Gastroesophageal sphincter (tissue), 4 donors: ENCODE results near the gene CLEC4D. TPM values are rescaled to one million over a fixed set of nuclear protein-coding genes. Genes with fewer than 3 reads are reported as not detected.

Experiments
- ATAC-seq: fragments of 150-250 bp; one replicate; pipeline ENCODE4 v1.9.1; 2016; ENCODE audit warnings: mild to moderate bottlenecking, moderate library complexity
- H3K27ac ChIP-seq, 4 donors: fragments of 200-600 bp; sonication (generic) in 3 of 4; 1 replicate in 3 of 4; 2 replicates in 1 of 4; pipeline ENCODE4 v1.5.1; 2016 to 2019
- H3K27me3 ChIP-seq: fragments of 200-600 bp; sonication (generic); one replicate; pipeline ENCODE4 v1.5.1; 2019
- H3K36me3 ChIP-seq, 2 donors: fragments of 200-600 bp; sonication (generic); one replicate each; pipeline ENCODE4 v1.5.1; 2019; ENCODE audit warnings: control low read depth in 1 of 2
- H3K4me1 ChIP-seq, 3 donors: fragments of 200-600 bp; sonication (generic); 1 replicate in 2 of 3; 2 replicates in 1 of 3; pipeline ENCODE4 v1.5.1; 2016 to 2019; ENCODE audit warnings: control low read depth in 2 of 3
- H3K4me3 ChIP-seq, 2 donors: fragments of 200-600 bp; sonication (generic); one replicate each; pipeline ENCODE4 v1.5.1; 2019; ENCODE audit warnings: mild to moderate bottlenecking in 1 of 2, moderate library complexity in 1 of 2
- H3K9me3 ChIP-seq, 3 donors: fragments of 200-600 bp; sonication (generic); one replicate each; pipeline ENCODE4 v1.5.1; 2017 to 2019; ENCODE audit warnings: control low read depth in 2 of 3
- EP300 ChIP-seq: sonication (generic); formaldehyde crosslinking; IDR thresholded peaks from one replicate; pipeline ENCODE4 v1.6.1; 2017; ENCODE audit warnings: antibody characterized with exemption, mild to moderate bottlenecking
- POLR2A ChIP-seq, 2 donors: fragments of 450-650 bp; IDR thresholded peaks; one replicate each; pipeline ENCODE4 v1.6.1; 2017; ENCODE audit warnings: antibody characterized with exemption in 2 of 2, mild to moderate bottlenecking in 2 of 2, moderate library complexity in 1 of 2
- POLR2AphosphoS5 ChIP-seq: sonication (generic); formaldehyde crosslinking; IDR thresholded peaks from one replicate; pipeline ENCODE4 v1.6.1; 2017; ENCODE audit warnings: antibody characterized with exemption
- WGBS, 2 donors: methylation state at CpG; one replicate each; pipeline ENCODE4 v1.1.5; 2018; ENCODE audit warnings: low coverage in 1 of 2; 5-methylcytosine and 5-hydroxymethylcytosine counted together
- total RNA-seq, 4 donors: library from RNA; depleted of rRNA; stranded (reverse); fragments of >200 nt; gene quantifications; one replicate each; pipeline ENCODE4 v1.1.0, GENCODE V29; 2016
- TF ChIP-seq, protein P1 (sequence below), 4 experiments: fragments of 200-600 bp in 2 of 4; fragments of 450-650 bp in 2 of 4; sonication (generic) in 1 of 4; IDR thresholded peaks; one replicate each; pipeline ENCODE4 v1.5.1; 2017 to 2019; ENCODE audit warnings: antibody characterized with exemption in 4 of 4, mild to moderate bottlenecking in 2 of 4, moderate library complexity in 2 of 4

Gene CLEC4D
- total RNA-seq, 4 donors from 2014 or later: 1.0 to 1.1 TPM; not detected in 2

GRCh38 chr12:8549381-8549780, 36.1 kb downstream of the CLEC4D start:
- Histone ChIP-seq H3K4me3 (no peak overlapping the region), H3K27ac (no peak overlapping the region), H3K9me3 (no peaks in the 10 kb centered on the region), H3K36me3 (no peaks in the 10 kb centered on the region), H3K27me3 (peaks cover 5% of the 10 kb centered on the region), H3K4me1 (no peaks in the 10 kb centered on the region)
- 24 to 46% methylated on average over 5 of the region's 5 CpGs for WGBS, 2 donors
- TF ChIP-seq, protein P1, sequence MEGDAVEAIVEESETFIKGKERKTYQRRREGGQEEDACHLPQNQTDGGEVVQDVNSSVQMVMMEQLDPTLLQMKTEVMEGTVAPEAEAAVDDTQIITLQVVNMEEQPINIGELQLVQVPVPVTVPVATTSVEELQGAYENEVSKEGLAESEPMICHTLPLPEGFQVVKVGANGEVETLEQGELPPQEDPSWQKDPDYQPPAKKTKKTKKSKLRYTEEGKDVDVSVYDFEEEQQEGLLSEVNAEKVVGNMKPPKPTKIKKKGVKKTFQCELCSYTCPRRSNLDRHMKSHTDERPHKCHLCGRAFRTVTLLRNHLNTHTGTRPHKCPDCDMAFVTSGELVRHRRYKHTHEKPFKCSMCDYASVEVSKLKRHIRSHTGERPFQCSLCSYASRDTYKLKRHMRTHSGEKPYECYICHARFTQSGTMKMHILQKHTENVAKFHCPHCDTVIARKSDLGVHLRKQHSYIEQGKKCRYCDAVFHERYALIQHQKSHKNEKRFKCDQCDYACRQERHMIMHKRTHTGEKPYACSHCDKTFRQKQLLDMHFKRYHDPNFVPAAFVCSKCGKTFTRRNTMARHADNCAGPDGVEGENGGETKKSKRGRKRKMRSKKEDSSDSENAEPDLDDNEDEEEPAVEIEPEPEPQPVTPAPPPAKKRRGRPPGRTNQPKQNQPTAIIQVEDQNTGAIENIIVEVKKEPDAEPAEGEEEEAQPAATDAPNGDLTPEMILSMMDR (IDR thresholded peaks at IDR 0.05): no peak
- no peak for TF ChIP-seq POLR2A (IDR thresholded peaks at IDR 0.05)
- no peak for TF ChIP-seq EP300
- no peak for TF ChIP-seq POLR2AphosphoS5
- ATAC-seq: no peak

GRCh38 chr12:8553088-8553627, 39.9 kb downstream of the CLEC4D start:
- no peaks in the 10 kb centered on the region for H3K36me3 ChIP-seq
- no peaks in the 10 kb centered on the region for H3K9me3 ChIP-seq
- H3K4me1 ChIP-seq: no peaks in the 10 kb centered on the region
- WGBS, 2 donors: 60 to 74% methylated on average over 6 of the region's 6 CpGs
- H3K4me3 ChIP-seq: no peak overlapping the region
- no peak overlapping the region for H3K27ac ChIP-seq
- TF ChIP-seq POLR2A (IDR thresholded peaks at IDR 0.05): no peak
- no peak for ATAC-seq
- H3K27me3 ChIP-seq: peaks cover 5% of the 10 kb centered on the region

DNA sequence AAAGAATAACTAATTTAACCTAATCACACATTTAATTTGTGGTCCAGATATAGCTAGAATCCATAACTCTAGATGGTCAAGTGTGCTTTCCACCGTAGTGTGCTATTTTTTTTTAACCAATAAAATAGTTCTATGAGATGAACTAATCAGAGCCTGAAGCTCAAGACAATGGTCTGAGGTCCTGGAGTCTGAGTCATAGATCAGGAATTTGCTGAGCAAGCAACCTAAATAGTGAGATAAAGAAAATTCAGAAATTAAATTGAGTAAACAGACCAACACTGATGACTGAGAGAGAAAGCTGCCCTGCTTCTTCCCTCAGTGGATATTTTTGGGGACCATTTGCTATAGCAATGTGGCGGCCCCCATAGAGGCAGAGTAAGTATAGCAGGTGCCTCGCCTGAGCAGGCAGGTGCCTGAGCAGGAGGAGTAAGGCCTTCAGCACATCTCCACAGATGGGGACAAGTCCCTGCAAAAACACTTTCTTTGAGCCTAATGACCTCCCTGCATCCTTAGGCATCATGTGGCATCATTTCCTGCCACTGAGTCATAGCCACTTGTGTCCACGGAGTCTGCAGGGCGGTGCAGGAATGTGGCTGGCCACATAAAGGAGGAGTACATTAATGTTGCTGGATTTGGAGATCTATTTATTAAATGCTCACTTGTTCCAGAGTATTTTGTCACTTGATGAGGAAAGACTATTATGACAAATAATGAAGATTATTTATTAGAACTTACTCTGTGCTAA, 41.3 kb downstream of the CLEC4D start:
- no peaks in the 10 kb centered on the region for H3K36me3 ChIP-seq
- no peak for ATAC-seq

GRCh38 chr12:8556531-8557097, 43.3 kb downstream of the CLEC4D start:
- Histone ChIP-seq H3K27ac (no peak overlapping the region), H3K4me3 (no peak overlapping the region), H3K9me3 (no peaks in the 10 kb centered on the region), H3K36me3 (no peaks in the 10 kb centered on the region), H3K4me1 (no peaks in the 10 kb centered on the region), H3K27me3 (no peaks in the 10 kb centered on the region)
- TF ChIP-seq POLR2A (IDR thresholded peaks at IDR 0.05) (no peak), POLR2AphosphoS5 (no peak), EP300 (no peak)
- TF ChIP-seq, protein P1 (IDR thresholded peaks at IDR 0.05): no peak
- no peak for ATAC-seq
- 49 to 83% methylated on average over 1 to 2 of the region's 2 CpGs for WGBS, 2 donors

More for the DNA sequence above, 41.3 kb downstream of the CLEC4D start:
- H3K4me1 ChIP-seq: no peaks in the 10 kb centered on the region
- TF ChIP-seq EP300: no peak
- TF ChIP-seq, protein P1 (IDR thresholded peaks at IDR 0.05): no peak
- no peak for TF ChIP-seq POLR2A (IDR thresholded peaks at IDR 0.05)
- no peak for TF ChIP-seq POLR2AphosphoS5
- no peak overlapping the region for H3K27ac ChIP-seq
- no peaks in the 10 kb centered on the region for H3K9me3 ChIP-seq
- WGBS, 2 donors: 71 to 84% methylated on average over 3 to 4 of the region's 5 CpGs
- no peak overlapping the region for H3K4me3 ChIP-seq
- H3K27me3 ChIP-seq: peaks cover 3% of the 10 kb centered on the region

GRCh38 chr12:8559676-8560075, 46.4 kb downstream of the CLEC4D start:
- ATAC-seq: no peak
- Histone ChIP-seq H3K4me1 (no peaks in the 10 kb centered on the region), H3K27ac (no peak overlapping the region), H3K36me3 (no peaks in the 10 kb centered on the region), H3K9me3 (peaks cover 0 to 16% (median 0%) of the 10 kb centered on the region in 3 donors), H3K27me3 (no peaks in the 10 kb centered on the region), H3K4me3 (no peak overlapping the region)
- no peak for TF ChIP-seq POLR2AphosphoS5
- TF ChIP-seq POLR2A (IDR thresholded peaks at IDR 0.05): no peak
- TF ChIP-seq, protein P1 (IDR thresholded peaks at IDR 0.05): no peak
- TF ChIP-seq EP300: no peak
- 69 to 73% methylated on average over 11 of the region's 11 CpGs for WGBS, 2 donors
